ENCODE data around the gene ACSL5. TPM values are rescaled to one million over a fixed set of nuclear protein-coding genes. Genes with fewer than 3 reads are reported as not detected.

The ACSL5 gene
- total RNA-seq, 1 experiment from 2014 or later, result 1.4 TPM

GRCh38 chr10:112361951-112362751 lies 11.8 kb upstream of the ACSL5 start:
- no peaks in the 10 kb centered on the region for H3K9me2 ChIP-seq (replicated peaks; ENCODE audit: low read length)
- POLR2A ChIA-PET (ENCODE audit: unreplicated experiment), result no interaction called here
- peaks cover 25% of the 10 kb centered on the region for H3K4me1 ChIP-seq (ENCODE audit: insufficient read depth, low read length)
- no peaks in the 10 kb centered on the region for H3K79me2 ChIP-seq (ENCODE audit: low read length)
- H3F3A ChIP-seq (ENCODE audit: low read length, unreplicated experiment), result no peaks in the 10 kb centered on the region
- no peak overlapping the region for H3K4me3 ChIP-seq (ENCODE audit: low read length)
- no peak overlapping the region for H3K4me2 ChIP-seq (ENCODE audit: low read length)
- no peaks in the 10 kb centered on the region for H3K27me3 ChIP-seq (ENCODE audit: low read length)
- intact Hi-C loops (cut with micrococcal nuclease), result no loop called here
- H4K20me1 ChIP-seq (ENCODE audit: low read length), result no peaks in the 10 kb centered on the region
- peak overlapping the region; percentile 57; the same call in 1 of the 2 replicates for H2AFZ ChIP-seq (ENCODE audit: low read length)
- H3K27ac ChIP-seq (ENCODE audit: low read length), result 0 out of 2 replicates have a peak overlapping the region, but pooled peaks have one; percentile 11
- ATAC-seq (peak; percentile 43; the same call in 1 of the 2 replicates), DNase-seq (peak; percentile 26)
- CTCF ChIA-PET, result no interaction called here
- H3K9ac ChIP-seq (ENCODE audit: low read length), result no peak overlapping the region
- no TSS peak for BruUV-seq (replicated peaks)
- no peaks in the 10 kb centered on the region for H3K36me3 ChIP-seq (ENCODE audit: low read depth, low read length)
- TF ChIP-seq EZH2phosphoT487 (IDR thresholded peaks at IDR 0.05; ENCODE audit: borderline replicate concordance, low read length) (no peak), CTCF (conservative IDR thresholded peaks at IDR 0.05; ENCODE audit: low read depth, low read length) (no peak), EZH2 (IDR thresholded peaks at IDR 0.05; ENCODE audit: low read length, unreplicated experiment) (no peak)
- H3K9me3 ChIP-seq (ENCODE audit: low read length), result no peaks in the 10 kb centered on the region

- peaks cover 25% of the 10 kb centered on the region for H3K4me1 ChIP-seq (ENCODE audit: insufficient read depth, low read length)
- no peaks in the 10 kb centered on the region for H3K79me2 ChIP-seq (ENCODE audit: low read length)
- no peak overlapping the region for H3K27ac ChIP-seq (ENCODE audit: low read length)
- intact Hi-C loops (cut with micrococcal nuclease), result no loop called here
- H3K9ac ChIP-seq (ENCODE audit: low read length), result no peak overlapping the region
- CTCF ChIA-PET, result no interaction called here
- no peak overlapping the region for H3K4me2 ChIP-seq (ENCODE audit: low read length)
- H3K9me3 ChIP-seq (ENCODE audit: low read length), result no peaks in the 10 kb centered on the region
- H3K36me3 ChIP-seq (ENCODE audit: low read depth, low read length), result no peaks in the 10 kb centered on the region
- no TSS peak for BruUV-seq (replicated peaks)
- no peaks in the 10 kb centered on the region for H3F3A ChIP-seq (ENCODE audit: low read length, unreplicated experiment)
- TF ChIP-seq EZH2 (IDR thresholded peaks at IDR 0.05; ENCODE audit: low read length, unreplicated experiment), result no peak
- TF ChIP-seq CTCF (conservative IDR thresholded peaks at IDR 0.05; ENCODE audit: low read depth, low read length), result no peak
- no peak for TF ChIP-seq EZH2phosphoT487 (IDR thresholded peaks at IDR 0.05; ENCODE audit: borderline replicate concordance, low read length)
- H3K27me3 ChIP-seq (ENCODE audit: low read length), result no peaks in the 10 kb centered on the region
- no peak for DNase-seq
- POLR2A ChIA-PET (ENCODE audit: unreplicated experiment), result no interaction called here
- H3K4me3 ChIP-seq (ENCODE audit: low read length), result no peak overlapping the region
- no peaks in the 10 kb centered on the region for H3K9me2 ChIP-seq (replicated peaks; ENCODE audit: low read length)
- no peak for ATAC-seq
- H2AFZ ChIP-seq (ENCODE audit: low read length), result no peak overlapping the region
- H4K20me1 ChIP-seq (ENCODE audit: low read length), result no peaks in the 10 kb centered on the region
Observed at GRCh38 chr10:112362833-112363232, 11.1 kb upstream of the ACSL5 start.

All from PC-3 (cell line).